ENCODE results near the gene GALNT16.

The GALNT16 gene

GRCh38 chr14:69291891-69292561 is 32.1 kb downstream of the GALNT16 start:
- Histone ChIP-seq H3K27me3 (ENCODE audit: insufficient read depth, poor library complexity, severe bottlenecking) (no peaks in the 10 kb centered on the region), H3K27ac (replicated peaks) (no peak overlapping the region), H3K4me3 (replicated peaks; ENCODE audit: insufficient read depth, low read length) (no peak overlapping the region)
- no peak for TF ChIP-seq POLR2AphosphoS5 (IDR thresholded peaks at IDR 0.05; ENCODE audit: low read depth)
- TF ChIP-seq, protein P1, sequence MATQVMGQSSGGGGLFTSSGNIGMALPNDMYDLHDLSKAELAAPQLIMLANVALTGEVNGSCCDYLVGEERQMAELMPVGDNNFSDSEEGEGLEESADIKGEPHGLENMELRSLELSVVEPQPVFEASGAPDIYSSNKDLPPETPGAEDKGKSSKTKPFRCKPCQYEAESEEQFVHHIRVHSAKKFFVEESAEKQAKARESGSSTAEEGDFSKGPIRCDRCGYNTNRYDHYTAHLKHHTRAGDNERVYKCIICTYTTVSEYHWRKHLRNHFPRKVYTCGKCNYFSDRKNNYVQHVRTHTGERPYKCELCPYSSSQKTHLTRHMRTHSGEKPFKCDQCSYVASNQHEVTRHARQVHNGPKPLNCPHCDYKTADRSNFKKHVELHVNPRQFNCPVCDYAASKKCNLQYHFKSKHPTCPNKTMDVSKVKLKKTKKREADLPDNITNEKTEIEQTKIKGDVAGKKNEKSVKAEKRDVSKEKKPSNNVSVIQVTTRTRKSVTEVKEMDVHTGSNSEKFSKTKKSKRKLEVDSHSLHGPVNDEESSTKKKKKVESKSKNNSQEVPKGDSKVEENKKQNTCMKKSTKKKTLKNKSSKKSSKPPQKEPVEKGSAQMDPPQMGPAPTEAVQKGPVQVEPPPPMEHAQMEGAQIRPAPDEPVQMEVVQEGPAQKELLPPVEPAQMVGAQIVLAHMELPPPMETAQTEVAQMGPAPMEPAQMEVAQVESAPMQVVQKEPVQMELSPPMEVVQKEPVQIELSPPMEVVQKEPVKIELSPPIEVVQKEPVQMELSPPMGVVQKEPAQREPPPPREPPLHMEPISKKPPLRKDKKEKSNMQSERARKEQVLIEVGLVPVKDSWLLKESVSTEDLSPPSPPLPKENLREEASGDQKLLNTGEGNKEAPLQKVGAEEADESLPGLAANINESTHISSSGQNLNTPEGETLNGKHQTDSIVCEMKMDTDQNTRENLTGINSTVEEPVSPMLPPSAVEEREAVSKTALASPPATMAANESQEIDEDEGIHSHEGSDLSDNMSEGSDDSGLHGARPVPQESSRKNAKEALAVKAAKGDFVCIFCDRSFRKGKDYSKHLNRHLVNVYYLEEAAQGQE (IDR thresholded peaks at IDR 0.05; ENCODE audit: insufficient replicate concordance, low read depth) = no peak
- TF ChIP-seq SPI1 (IDR thresholded peaks at IDR 0.05; ENCODE audit: borderline replicate concordance, low read depth) = no peak
- TF ChIP-seq, protein P2, sequence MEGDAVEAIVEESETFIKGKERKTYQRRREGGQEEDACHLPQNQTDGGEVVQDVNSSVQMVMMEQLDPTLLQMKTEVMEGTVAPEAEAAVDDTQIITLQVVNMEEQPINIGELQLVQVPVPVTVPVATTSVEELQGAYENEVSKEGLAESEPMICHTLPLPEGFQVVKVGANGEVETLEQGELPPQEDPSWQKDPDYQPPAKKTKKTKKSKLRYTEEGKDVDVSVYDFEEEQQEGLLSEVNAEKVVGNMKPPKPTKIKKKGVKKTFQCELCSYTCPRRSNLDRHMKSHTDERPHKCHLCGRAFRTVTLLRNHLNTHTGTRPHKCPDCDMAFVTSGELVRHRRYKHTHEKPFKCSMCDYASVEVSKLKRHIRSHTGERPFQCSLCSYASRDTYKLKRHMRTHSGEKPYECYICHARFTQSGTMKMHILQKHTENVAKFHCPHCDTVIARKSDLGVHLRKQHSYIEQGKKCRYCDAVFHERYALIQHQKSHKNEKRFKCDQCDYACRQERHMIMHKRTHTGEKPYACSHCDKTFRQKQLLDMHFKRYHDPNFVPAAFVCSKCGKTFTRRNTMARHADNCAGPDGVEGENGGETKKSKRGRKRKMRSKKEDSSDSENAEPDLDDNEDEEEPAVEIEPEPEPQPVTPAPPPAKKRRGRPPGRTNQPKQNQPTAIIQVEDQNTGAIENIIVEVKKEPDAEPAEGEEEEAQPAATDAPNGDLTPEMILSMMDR (IDR thresholded peaks at IDR 0.05; ENCODE audit: insufficient read depth, low read length) = no peak
- TF ChIP-seq GABPA (IDR thresholded peaks at IDR 0.05; ENCODE audit: low read depth) = no peak
- DNase-seq (ENCODE audit: low read depth in 1 of 2, low spot score in 1 of 2) = no peak

DNA sequence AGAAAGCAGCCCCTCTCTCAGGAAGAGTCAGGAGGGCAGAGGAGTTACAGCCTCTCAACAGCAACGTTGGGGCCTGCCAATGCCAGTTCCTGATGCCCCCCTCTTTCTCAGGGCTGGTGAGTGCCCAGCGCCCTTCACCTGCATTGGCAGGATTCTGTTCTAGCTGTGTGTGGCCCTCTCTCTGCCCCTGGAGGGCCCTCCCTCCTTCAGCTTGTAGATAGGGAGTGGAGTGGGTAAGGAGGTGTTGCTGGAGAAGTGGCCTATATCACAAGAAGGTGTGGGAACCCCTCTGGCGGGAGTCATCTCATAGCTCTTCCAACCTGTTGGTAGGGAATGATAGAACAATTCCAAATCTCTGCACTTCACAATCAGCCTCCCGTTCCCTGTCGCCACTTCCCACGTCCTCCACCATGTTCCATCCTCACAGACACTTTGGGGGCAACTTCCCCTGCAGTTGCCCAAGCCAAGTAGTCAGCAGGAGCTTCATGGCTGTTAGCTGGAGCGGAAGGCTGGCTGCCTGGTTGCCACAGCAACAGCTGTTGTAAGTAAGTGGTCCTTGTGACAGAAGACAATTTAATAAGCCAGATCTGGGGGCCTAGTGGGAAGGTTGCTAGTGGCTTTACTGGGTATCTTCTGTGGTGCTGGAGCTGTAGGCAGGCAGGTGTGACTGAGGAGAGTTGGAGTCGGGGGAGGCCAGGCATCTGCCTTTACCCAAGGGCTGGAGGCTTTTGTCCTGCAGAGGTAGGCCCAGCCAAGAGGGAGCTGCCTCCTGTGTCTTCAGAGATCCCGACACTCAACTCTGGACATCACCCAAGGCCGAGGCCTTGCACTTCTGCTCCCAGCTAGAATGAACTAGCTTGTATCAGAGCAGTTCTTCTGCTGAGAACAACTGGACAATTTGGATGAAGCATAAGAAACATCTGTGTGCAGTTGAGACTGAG is 38.4 kb downstream of the GALNT16 start:
- TF ChIP-seq POLR2AphosphoS5 (IDR thresholded peaks at IDR 0.05; ENCODE audit: low read depth) (no peak), SPI1 (IDR thresholded peaks at IDR 0.05; ENCODE audit: borderline replicate concordance, low read depth) (no peak), GABPA (IDR thresholded peaks at IDR 0.05; ENCODE audit: low read depth) (no peak)
- TF ChIP-seq, protein P2 (IDR thresholded peaks at IDR 0.05; ENCODE audit: insufficient read depth, low read length) = no peak
- TF ChIP-seq, protein P1 (IDR thresholded peaks at IDR 0.05; ENCODE audit: insufficient replicate concordance, low read depth) = no peak

DNA sequence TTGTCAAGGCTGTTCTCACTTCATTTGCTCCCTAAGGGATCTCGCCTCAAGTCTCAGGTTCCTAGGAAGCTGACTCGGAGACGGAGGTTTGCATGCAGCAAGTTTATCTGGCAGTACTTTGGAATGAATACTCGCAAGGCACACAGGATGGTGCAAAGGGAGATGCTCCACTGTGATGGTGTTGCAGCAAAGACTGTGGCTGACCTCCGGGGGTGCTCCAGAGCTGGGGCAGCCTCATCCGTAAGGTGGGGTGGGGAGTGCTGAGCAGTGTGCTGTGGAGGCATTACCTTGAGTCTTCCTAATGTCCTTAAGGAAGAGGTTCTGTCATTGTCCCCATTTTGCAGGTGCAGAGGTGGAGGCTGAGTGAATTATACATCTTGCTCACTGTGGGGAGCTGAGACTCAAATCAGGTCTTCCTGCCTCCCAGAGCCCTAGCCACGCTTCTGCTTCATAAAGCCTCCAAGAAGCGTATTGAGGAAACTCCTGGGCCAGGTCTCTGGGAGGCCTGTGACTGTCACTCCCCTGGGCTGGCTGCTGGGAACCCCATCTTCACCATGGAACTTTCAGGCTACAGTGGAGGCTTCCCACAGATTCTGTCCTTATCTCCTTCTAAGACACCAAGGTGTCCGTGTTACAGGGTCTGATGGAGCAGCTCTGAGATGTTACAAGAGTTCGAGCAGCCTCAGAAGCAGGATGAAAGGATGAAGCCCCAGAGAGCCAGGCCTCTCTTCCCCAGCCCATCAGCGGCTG is 39.5 kb downstream of the GALNT16 start:
- no peak for DNase-seq (ENCODE audit: low read depth in 1 of 2, low spot score in 1 of 2)
- no peak overlapping the region for H3K27ac ChIP-seq (replicated peaks)
- TF ChIP-seq, protein P1 (IDR thresholded peaks at IDR 0.05; ENCODE audit: insufficient replicate concordance, low read depth) = no peak
- TF ChIP-seq, protein P2 (IDR thresholded peaks at IDR 0.05; ENCODE audit: insufficient read depth, low read length) = no peak
- no peak for TF ChIP-seq GABPA (IDR thresholded peaks at IDR 0.05; ENCODE audit: low read depth)
- TF ChIP-seq SPI1 (IDR thresholded peaks at IDR 0.05; ENCODE audit: borderline replicate concordance, low read depth) = no peak
- TF ChIP-seq POLR2AphosphoS5 (IDR thresholded peaks at IDR 0.05; ENCODE audit: low read depth) = no peak
- H3K27me3 ChIP-seq (ENCODE audit: insufficient read depth, poor library complexity, severe bottlenecking) = no peaks in the 10 kb centered on the region
- H3K4me3 ChIP-seq (replicated peaks; ENCODE audit: insufficient read depth, low read length) = no peak overlapping the region

More for the DNA sequence above, 38.4 kb downstream of the GALNT16 start:
- Histone ChIP-seq H3K27me3 (ENCODE audit: insufficient read depth, poor library complexity, severe bottlenecking) (no peaks in the 10 kb centered on the region), H3K4me3 (replicated peaks; ENCODE audit: insufficient read depth, low read length) (no peak overlapping the region), H3K27ac (replicated peaks) (no peak overlapping the region)
- no peak for DNase-seq (ENCODE audit: low read depth in 1 of 2, low spot score in 1 of 2)
